Adipocyte (in vitro differentiated cells): Measurements from ENCODE around the gene RPS17.
"Not testable (repeated sequence)": the region's sequence is repeated elsewhere in the genome, so short reads cannot be mapped to it uniquely, and the experiment has no call there.

Experiments used
- DNase-seq: peaks from one replicate; pipeline ENCODE4 v3.0.0-alpha.2; 2015; ENCODE audit warnings: low read depth
- H3K27me3 ChIP-seq: replicated peaks from 2 replicates; pipeline ENCODE4 v1.7.0; 2013; ENCODE audit warnings: mild to moderate bottlenecking, low read length, moderate library complexity; ENCODE audit not compliant: control insufficient read depth, insufficient read depth
- H3K36me3 ChIP-seq: 2 replicates; pipeline ENCODE4 v1.7.0; 2013; ENCODE audit warnings: low read length, mild to moderate bottlenecking, moderate library complexity; ENCODE audit not compliant: control insufficient read depth, insufficient read depth, severe bottlenecking
- H3K4me1 ChIP-seq: 2 replicates; pipeline ENCODE4 v1.7.0; 2013; ENCODE audit warnings: mild to moderate bottlenecking, low read length, moderate library complexity; ENCODE audit not compliant: control insufficient read depth, insufficient read depth
- H3K4me3 ChIP-seq: 2 replicates; pipeline ENCODE4 v1.7.0; 2013; ENCODE audit warnings: mild to moderate bottlenecking, low read length, moderate library complexity
- H3K9ac ChIP-seq: 2 replicates; pipeline ENCODE4 v1.7.0; 2013; ENCODE audit warnings: mild to moderate bottlenecking, low read length, moderate library complexity
- H3K9me3 ChIP-seq: 2 replicates; pipeline ENCODE4 v1.7.0; 2013; ENCODE audit warnings: mild to moderate bottlenecking, low read length, moderate library complexity; ENCODE audit not compliant: control insufficient read depth

RPS17 gene

DNA sequence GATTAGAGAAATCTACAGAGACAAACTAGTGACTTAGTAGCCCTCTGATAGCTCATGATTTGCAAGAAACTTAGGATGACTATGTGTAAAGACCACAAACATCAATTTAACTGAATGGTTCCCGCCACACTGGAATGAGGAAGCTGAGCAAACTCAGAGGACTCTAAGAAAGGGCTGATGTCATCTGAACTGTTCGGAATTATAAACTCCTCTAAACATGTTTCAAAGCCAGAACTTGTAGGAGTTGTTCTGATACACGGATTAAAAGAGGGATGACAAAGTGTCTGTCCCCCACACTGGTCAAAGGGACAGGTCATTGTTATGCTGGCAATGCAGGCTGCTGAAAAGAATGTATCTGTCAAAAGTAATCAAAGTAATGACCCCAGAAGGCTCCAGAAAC lies 34.4 kb downstream of the RPS17 start:
- not testable (repeated sequence) for H3K4me1 ChIP-seq, H3K4me3 ChIP-seq, H3K9ac ChIP-seq, DNase-seq, H3K9me3 ChIP-seq, H3K36me3 ChIP-seq, H3K27me3 ChIP-seq

DNA sequence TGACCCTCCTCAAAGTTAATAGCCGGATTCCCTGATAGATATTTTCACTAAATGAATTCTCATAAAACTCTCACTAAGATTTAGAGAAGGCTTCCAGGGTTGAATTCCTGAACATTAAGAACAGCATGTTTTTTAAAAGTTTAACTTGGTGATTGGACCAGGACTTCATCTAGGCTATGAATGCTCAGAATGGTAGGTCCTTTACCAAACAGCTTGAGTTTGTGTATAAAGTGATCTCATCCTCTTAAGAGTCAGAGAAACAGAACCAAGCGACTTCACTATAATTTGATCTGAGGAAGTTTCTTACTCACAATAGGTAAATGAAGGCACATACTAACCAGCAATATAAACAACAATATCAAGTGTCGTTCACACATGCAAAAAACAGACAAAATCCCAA lies 36.2 kb downstream of the RPS17 start:
- not testable (repeated sequence) for H3K9me3 ChIP-seq, DNase-seq, H3K4me1 ChIP-seq, H3K36me3 ChIP-seq, H3K9ac ChIP-seq, H3K4me3 ChIP-seq, H3K27me3 ChIP-seq

GRCh38 chr15:82502700-82503339 lies 37.4 kb downstream of the RPS17 start:
- not testable (repeated sequence) for DNase-seq
- peaks cover 15% of the 10 kb centered on the region for H3K9me3 ChIP-seq

DNA sequence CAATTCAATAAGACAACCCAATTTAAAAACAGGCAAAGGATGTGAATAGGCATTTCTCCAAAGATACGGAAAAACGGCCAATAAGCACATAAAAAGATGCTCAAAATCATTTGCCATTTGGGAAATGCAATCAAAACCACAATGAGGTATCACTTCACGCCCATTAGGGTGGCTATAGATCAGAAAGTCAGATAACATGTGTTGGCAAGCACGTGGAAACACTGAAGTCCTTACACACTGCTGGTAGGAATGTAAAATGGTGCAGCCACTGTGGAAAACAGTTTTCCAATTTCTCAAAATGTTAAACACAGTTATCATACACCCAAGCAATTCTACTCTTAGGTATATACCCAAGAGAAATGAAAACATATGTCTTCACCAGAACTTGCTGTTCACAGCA lies 39.5 kb downstream of the RPS17 start:
- not testable (repeated sequence) for H3K9ac ChIP-seq, DNase-seq, H3K4me1 ChIP-seq, H3K27me3 ChIP-seq, H3K36me3 ChIP-seq, H3K4me3 ChIP-seq
- peaks cover 15% of the 10 kb centered on the region for H3K9me3 ChIP-seq

More at GRCh38 chr15:82502700-82503339, 37.4 kb downstream of the RPS17 start:
- not testable (repeated sequence) for H3K4me1 ChIP-seq, H3K36me3 ChIP-seq, H3K4me3 ChIP-seq, H3K27me3 ChIP-seq, H3K9ac ChIP-seq

DNA sequence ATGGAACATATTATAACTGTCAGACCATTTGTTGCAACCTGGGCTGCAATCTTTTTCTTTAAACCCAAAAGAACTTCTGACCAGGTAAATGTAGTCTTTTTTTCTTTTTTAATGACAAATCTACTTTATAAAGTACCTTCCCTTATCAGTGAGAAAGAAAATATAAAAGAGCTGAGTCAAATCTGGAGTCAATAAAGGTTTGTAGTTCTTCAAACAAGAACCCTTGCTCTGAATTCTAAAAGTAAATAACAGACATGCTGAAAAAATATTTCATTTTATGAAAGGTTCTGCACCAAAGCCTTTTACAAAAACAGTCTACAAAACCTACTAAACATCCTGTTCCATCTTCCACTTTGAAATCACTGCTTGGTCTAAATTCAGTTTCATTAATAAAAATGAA lies 42.3 kb downstream of the RPS17 start:
- H3K4me3 ChIP-seq, H3K36me3 ChIP-seq, H3K9ac ChIP-seq, DNase-seq, H3K4me1 ChIP-seq, H3K27me3 ChIP-seq: not testable (repeated sequence)
- peaks cover 15% of the 10 kb centered on the region for H3K9me3 ChIP-seq

DNA sequence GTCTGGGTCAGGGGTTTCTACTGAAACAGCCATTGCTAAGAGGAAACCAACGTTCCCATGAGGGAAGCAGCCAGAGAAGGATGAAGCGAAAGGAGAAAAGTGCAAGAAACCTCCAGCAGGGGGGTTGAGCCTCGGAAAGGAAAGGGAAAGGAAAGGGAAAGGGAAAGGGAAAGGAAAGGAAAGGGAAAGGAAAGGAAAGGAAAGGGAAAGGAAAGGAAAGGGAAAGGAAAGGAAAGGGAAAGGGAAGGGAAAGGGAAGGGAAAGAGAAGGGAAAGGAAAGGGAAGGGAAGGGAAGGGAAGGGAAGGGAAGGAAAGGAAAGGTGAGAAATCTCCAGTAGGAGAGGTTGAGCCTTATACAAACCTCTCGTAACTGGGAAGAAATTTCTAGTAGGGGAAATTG lies 52.0 kb downstream of the RPS17 start:
- not testable (repeated sequence) for DNase-seq, H3K27me3 ChIP-seq, H3K9ac ChIP-seq, H3K4me1 ChIP-seq, H3K36me3 ChIP-seq, H3K4me3 ChIP-seq, H3K9me3 ChIP-seq

- not testable (repeated sequence) for H3K4me1 ChIP-seq, DNase-seq, H3K4me3 ChIP-seq, H3K9me3 ChIP-seq, H3K36me3 ChIP-seq, H3K9ac ChIP-seq, H3K27me3 ChIP-seq
Observed at GRCh38 chr15:82487045-82487444, 53.2 kb downstream of the RPS17 start.
